GM12892 (cell line): ENCODE results near the gene WNT2.

Experiments
- DNase-seq: peaks from one replicate; pipeline ENCODE4 v3.0.0; 2011; ENCODE audit not compliant: insufficient read length
- FAIRE-seq: peaks from 2 replicates; lab custom pipeline; 2011; peaks lifted over from hg19 to GRCh38; lab: Jason Lieb, UNC
- POLR2A ChIP-seq: IDR thresholded peaks from 2 replicates; pipeline ENCODE4 v1.6.1; 2011; ENCODE audit warnings: low read depth, low read length, control low read depth
- POLR2AphosphoS5 ChIP-seq: IDR thresholded peaks from 2 replicates; pipeline ENCODE4 v1.6.1; 2011; ENCODE audit warnings: low read depth, low read length, control low read depth
- TAF1 ChIP-seq: IDR thresholded peaks from 2 replicates; pipeline ENCODE4 v1.6.1; 2011; ENCODE audit warnings: low read depth, mild to moderate bottlenecking, control low read depth, low read length, borderline replicate concordance

The WNT2 gene

DNA sequence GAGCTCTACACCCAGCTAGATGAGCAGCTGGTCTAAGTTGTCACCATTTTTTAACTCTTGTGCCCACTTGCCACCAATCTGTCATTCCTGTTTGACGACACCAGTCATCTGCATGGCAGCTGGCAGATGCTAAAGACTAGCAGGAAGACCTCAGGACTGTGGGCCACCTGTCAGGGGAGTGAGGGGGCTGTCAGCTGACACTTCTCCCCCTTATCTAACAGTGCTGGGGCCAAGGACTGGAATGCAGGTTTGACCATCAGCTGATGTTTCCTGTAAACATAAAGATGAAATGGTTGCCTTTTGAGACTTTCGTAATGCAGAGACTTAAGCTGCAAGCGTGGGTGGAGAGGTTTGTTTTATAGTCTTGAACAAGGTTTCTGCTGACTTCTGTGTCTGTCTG is 93.5 kb downstream of the WNT2 start:
- TF ChIP-seq POLR2A, result no peak
- no peak for TF ChIP-seq TAF1
- no peak for TF ChIP-seq POLR2AphosphoS5
- DNase-seq (no peak), FAIRE-seq (no peak)

DNA sequence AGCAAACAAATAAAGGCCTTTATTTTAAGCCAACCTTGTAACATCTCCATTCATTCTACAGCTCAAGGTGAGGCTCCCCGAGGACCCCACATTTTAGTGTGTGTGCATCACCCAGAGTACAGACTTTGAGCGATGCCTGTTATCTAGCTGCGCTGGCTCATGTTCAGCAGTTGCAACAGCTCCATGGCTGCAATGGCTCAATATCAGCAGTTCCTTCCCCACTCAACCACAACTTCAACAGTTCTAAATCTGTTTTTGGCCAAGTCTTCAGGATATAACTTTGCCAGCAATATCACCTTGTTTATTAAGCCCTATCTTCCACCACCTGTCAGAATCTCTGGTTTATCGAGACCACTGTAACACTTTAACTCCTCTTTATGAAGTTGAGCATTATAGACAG is 95.8 kb downstream of the WNT2 start:
- no peak for TF ChIP-seq POLR2AphosphoS5
- no peak for TF ChIP-seq TAF1
- no peak for TF ChIP-seq POLR2A
- FAIRE-seq (no peak), DNase-seq (no peak)

GRCh38 chr7:117225536-117225935 is 97.3 kb downstream of the WNT2 start:
- no peak for DNase-seq
- FAIRE-seq, result no peak
- no peak for TF ChIP-seq POLR2A
- TF ChIP-seq POLR2AphosphoS5, result no peak
- no peak for TF ChIP-seq TAF1
